ENCODE data around the gene TCP11L2.

TCP11L2 gene

GRCh38 chr12:106265116-106265515, 37.4 kb upstream of the TCP11L2 start:
- TF ChIP-seq ZNF701 (tag by site-specific recombination; IDR thresholded peaks at IDR 0.05): no peak
- TF ChIP-seq PRDM1 (tag by site-specific recombination; IDR thresholded peaks at IDR 0.05): no peak
- no peak for TF ChIP-seq PBX3 (CRISPR knock-in tag; IDR thresholded peaks at IDR 0.05)
- TF ChIP-seq ZNF510 (tag by site-specific recombination; IDR thresholded peaks at IDR 0.05; ENCODE audit: insufficient replicate concordance): no peak
- no peak for TF ChIP-seq ZNF221 (tag by site-specific recombination; IDR thresholded peaks at IDR 0.05; ENCODE audit: borderline replicate concordance)
- no peaks in the 10 kb centered on the region for H3K36me3 ChIP-seq (ENCODE audit: control insufficient read depth in 2 of 2, insufficient read depth in 1 of 2, low read length in 2 of 2)
- no peak overlapping the region for H3K4me3 ChIP-seq (ENCODE audit: low read depth, low read length)
- CTCF ChIA-PET: interaction anchor here (0.6 kb wide), 2 partner anchors 15 to 54 kb away, joined by 3 read pairs; no protein-coding TSS in a partner anchor
- no peaks in the 10 kb centered on the region for H3K9me3 ChIP-seq (ENCODE audit: control insufficient read depth, insufficient read depth, low read depth, low read length)
- H3K27ac ChIP-seq (ENCODE audit: extremely low read depth, low read depth, low read length): no peak overlapping the region
- POLR2A ChIA-PET: no interaction called here
- H3K4me1 ChIP-seq (ENCODE audit: control insufficient read depth, insufficient read depth, low read length): no peaks in the 10 kb centered on the region

GRCh38 chr12:106267535-106267934, 35.0 kb upstream of the TCP11L2 start:
- H3K4me3 ChIP-seq (ENCODE audit: low read depth, low read length): no peak overlapping the region
- POLR2A ChIA-PET: no interaction called here
- H3K36me3 ChIP-seq (ENCODE audit: control insufficient read depth in 2 of 2, insufficient read depth in 1 of 2, low read length in 2 of 2): no peaks in the 10 kb centered on the region
- H3K27ac ChIP-seq (ENCODE audit: extremely low read depth, low read depth, low read length): no peak overlapping the region
- H3K4me1 ChIP-seq (ENCODE audit: control insufficient read depth, insufficient read depth, low read length): no peaks in the 10 kb centered on the region
- H3K9me3 ChIP-seq (ENCODE audit: control insufficient read depth, insufficient read depth, low read depth, low read length): no peaks in the 10 kb centered on the region
- CTCF ChIA-PET: interaction anchor here (0.6 to 5.2 kb wide), 2 partner anchors 15 to 1405 kb away, joined by 3 to 25 read pairs; no protein-coding TSS in a partner anchor
- TF ChIP-seq ZNF23 (tag by site-specific recombination; IDR thresholded peaks at IDR 0.05; ENCODE audit: borderline replicate concordance) (no peak), ZNF518A (tag by site-specific recombination; conservative IDR thresholded peaks at IDR 0.05; ENCODE audit: low read depth) (no peak), ZSCAN23 (tag by site-specific recombination; IDR thresholded peaks at IDR 0.05) (no peak), ZNF530 (tag by site-specific recombination; IDR thresholded peaks at IDR 0.05; ENCODE audit: low read depth) (no peak), ZNF514 (tag by site-specific recombination; IDR thresholded peaks at IDR 0.05) (no peak), ZNF585B (tag by site-specific recombination; IDR thresholded peaks at IDR 0.05) (no peak), ZNF132 (tag by site-specific recombination; IDR thresholded peaks at IDR 0.05; ENCODE audit: borderline replicate concordance) (no peak), ZFP41 (tag by site-specific recombination; IDR thresholded peaks at IDR 0.05; ENCODE audit: borderline replicate concordance) (no peak), KLF17 (tag by site-specific recombination; IDR thresholded peaks at IDR 0.05) (no peak), ZNF157 (tag by site-specific recombination; IDR thresholded peaks at IDR 0.05) (no peak), INSM2 (tag by site-specific recombination; IDR thresholded peaks at IDR 0.05) (no peak), ZNF16 (tag by site-specific recombination; IDR thresholded peaks at IDR 0.05; ENCODE audit: low read depth) (no peak)
